Endothelial cell (in vitro differentiated cells): ENCODE data around the gene FGF1. TPM values are rescaled to one million over a fixed set of nuclear protein-coding genes. Genes with fewer than 3 reads are reported as not detected.

ENCODE experiments used
- DNase-seq: peaks from one replicate; pipeline ENCODE4 v3.0.0; 2021; ENCODE audit warnings: low spot score
- H3K27ac Mint-ChIP-seq: one replicate; pipeline ENCODE4 v1.8.0; 2021; ENCODE audit warnings: mixed read lengths, inconsistent platforms; ENCODE audit not compliant: unreplicated experiment
- H3K27me3 Mint-ChIP-seq: one replicate; pipeline ENCODE4 v1.8.0; 2021; ENCODE audit warnings: mild to moderate bottlenecking, moderate library complexity, mixed read lengths, inconsistent platforms; ENCODE audit not compliant: unreplicated experiment
- H3K36me3 Mint-ChIP-seq: one replicate; pipeline ENCODE4 v1.8.0; 2021; ENCODE audit warnings: mild to moderate bottlenecking, low read depth, mixed read lengths, inconsistent platforms; ENCODE audit not compliant: unreplicated experiment
- H3K4me1 Mint-ChIP-seq: one replicate; pipeline ENCODE4 v1.8.0; 2021; ENCODE audit warnings: mild to moderate bottlenecking, mixed read lengths, inconsistent platforms; ENCODE audit not compliant: unreplicated experiment
- H3K4me3 Mint-ChIP-seq: one replicate; pipeline ENCODE4 v1.8.0; 2021; ENCODE audit warnings: mild to moderate bottlenecking, mixed read lengths, inconsistent platforms; ENCODE audit not compliant: unreplicated experiment
- H3K9me3 Mint-ChIP-seq: one replicate; pipeline ENCODE4 v1.8.0; 2021; ENCODE audit warnings: mixed read lengths, inconsistent platforms; ENCODE audit not compliant: unreplicated experiment
- total RNA-seq: library from RNA; stranded (reverse); fragmentation: NEBNext Ultra II Directional; extraction: Animal tissue kit (Norgen Biotek cat#: 25700); gene quantifications from one replicate; pipeline ENCODE4 v1.2.1, GENCODE V29; 2021; ENCODE audit not compliant: unreplicated experiment
- TF ChIP-seq, protein P1 (sequence below): fragments of 200-600 bp; sonication (generic); IDR thresholded peaks from one replicate; pipeline ENCODE4 v1.5.0; 2021; ENCODE audit warnings: antibody characterized with exemption; ENCODE audit not compliant: unreplicated experiment

The FGF1 gene
- total RNA-seq, 1 donor from 2014 or later = 0.13 TPM

- DNase-seq = no peak
- no peaks in the 10 kb centered on the region for H3K36me3 Mint-ChIP-seq
- H3K4me3 Mint-ChIP-seq = no peak overlapping the region
- H3K4me1 Mint-ChIP-seq = peaks cover 46% of the 10 kb centered on the region
- H3K27me3 Mint-ChIP-seq = peaks cover 3% of the 10 kb centered on the region
- TF ChIP-seq, protein P1, sequence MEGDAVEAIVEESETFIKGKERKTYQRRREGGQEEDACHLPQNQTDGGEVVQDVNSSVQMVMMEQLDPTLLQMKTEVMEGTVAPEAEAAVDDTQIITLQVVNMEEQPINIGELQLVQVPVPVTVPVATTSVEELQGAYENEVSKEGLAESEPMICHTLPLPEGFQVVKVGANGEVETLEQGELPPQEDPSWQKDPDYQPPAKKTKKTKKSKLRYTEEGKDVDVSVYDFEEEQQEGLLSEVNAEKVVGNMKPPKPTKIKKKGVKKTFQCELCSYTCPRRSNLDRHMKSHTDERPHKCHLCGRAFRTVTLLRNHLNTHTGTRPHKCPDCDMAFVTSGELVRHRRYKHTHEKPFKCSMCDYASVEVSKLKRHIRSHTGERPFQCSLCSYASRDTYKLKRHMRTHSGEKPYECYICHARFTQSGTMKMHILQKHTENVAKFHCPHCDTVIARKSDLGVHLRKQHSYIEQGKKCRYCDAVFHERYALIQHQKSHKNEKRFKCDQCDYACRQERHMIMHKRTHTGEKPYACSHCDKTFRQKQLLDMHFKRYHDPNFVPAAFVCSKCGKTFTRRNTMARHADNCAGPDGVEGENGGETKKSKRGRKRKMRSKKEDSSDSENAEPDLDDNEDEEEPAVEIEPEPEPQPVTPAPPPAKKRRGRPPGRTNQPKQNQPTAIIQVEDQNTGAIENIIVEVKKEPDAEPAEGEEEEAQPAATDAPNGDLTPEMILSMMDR = no peak
- no peaks in the 10 kb centered on the region for H3K9me3 Mint-ChIP-seq
- no peak overlapping the region for H3K27ac Mint-ChIP-seq
Observed at GRCh38 chr5:142544071-142544753, 141.7 kb downstream of the FGF1 start.

GRCh38 chr5:142542906-142543305, 143.0 kb downstream of the FGF1 start:
- TF ChIP-seq, protein P1 = no peak
- Mint-ChIP-seq H3K27ac (no peak overlapping the region), H3K4me3 (no peak overlapping the region), H3K4me1 (peaks cover 39% of the 10 kb centered on the region), H3K9me3 (no peaks in the 10 kb centered on the region), H3K36me3 (no peaks in the 10 kb centered on the region), H3K27me3 (peaks cover 3% of the 10 kb centered on the region)
- DNase-seq = no peak

Other genes starting within 250 kb of the FGF1 start
- 81.5 TPM for gene ARHGAP26, start 84.3 kb upstream of the FGF1 start, total RNA-seq